ENCODE data around the gene MAD1L1.

- TF ChIP-seq POLR2AphosphoS5 (IDR thresholded peaks at IDR 0.05; ENCODE audit: low read depth, low read length) (no peak), TAF1 (IDR thresholded peaks at IDR 0.05; ENCODE audit: borderline replicate concordance, low read depth, low read length) (no peak)
These were observed 143.9 kb downstream of the MAD1L1 start for GRCh38 chr7:2088801-2089200.
